ENCODE measurements around the gene CRADD.
"Not testable (repeated sequence)": the region's sequence is repeated elsewhere in the genome, so short reads cannot be mapped to it uniquely, and the experiment has no call there.

CRADD gene

DNA sequence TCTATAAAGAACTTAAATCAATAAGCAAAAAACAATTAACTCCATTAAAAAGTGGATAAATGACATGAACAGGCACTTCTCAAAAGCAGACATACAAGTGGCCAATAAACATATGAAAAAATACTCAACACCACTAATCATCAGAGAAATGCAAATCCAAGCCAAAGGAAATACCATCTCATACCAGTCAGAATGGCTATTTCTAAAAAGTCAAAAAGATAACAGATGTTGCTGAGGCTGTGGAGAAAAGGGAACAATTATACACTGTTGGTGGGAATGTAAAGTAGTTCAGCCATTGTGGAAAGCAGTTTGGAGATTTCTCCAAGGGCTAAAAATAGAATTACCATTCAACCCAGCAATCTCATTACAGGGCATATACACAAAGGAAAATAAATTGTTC is 236.7 kb downstream of the CRADD start:
- no peak for DNase-seq

DNA sequence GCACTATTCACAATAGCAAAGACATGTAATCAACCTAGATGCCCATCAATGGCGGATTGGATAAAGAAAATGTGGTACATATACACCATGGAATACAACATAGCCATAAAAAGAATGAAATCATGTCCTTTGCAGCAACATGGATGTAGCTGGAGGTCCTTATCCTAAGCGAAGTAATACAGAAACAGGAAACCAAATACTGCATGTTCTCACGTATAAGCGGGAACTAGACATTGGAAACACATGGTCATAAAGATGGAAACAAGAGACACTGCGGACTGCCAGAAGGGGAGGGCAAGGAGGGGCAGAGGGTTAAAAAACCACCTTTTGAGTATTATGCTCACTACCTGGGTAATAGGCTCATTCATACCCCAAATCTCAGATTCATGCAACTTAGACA is 237.1 kb downstream of the CRADD start:
- DNase-seq, result no peak

- no peak for DNase-seq
Observed at GRCh38 chr12:93915411-93915810, 238.2 kb downstream of the CRADD start.

- DNase-seq, result no peak
Observed at GRCh38 chr12:93916402-93916801, 239.2 kb downstream of the CRADD start.

GRCh38 chr12:93918262-93918661 is 241.1 kb downstream of the CRADD start:
- no peak for DNase-seq

GRCh38 chr12:93918900-93919299 is 241.7 kb downstream of the CRADD start:
- DNase-seq, result no peak

GRCh38 chr12:93921521-93921920 is 244.3 kb downstream of the CRADD start:
- DNase-seq, result no peak

DNA sequence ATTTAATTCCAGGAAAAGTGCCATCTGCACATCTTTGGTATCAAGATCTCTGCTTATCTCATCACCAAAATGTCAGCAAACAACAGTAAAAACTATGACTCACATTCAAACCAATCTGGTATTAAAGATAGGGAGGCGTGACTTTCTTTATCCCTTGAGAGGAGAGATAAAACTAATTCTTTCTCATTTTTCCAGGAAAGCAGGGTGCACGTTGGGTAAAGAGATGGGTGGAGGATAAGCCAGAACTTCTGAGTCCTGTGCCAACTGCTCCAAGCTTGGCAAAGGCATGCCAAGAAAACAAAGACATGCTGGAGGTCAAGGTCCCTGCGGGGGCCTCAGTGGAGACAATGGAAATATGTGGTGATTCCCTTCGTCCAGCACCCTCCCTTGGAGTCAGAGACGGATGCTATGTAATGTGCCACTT is 245.4 kb downstream of the CRADD start:
- no peak for DNase-seq

- DNase-seq, result no peak
Observed at GRCh38 chr12:93924367-93924766, 247.2 kb downstream of the CRADD start.

DNA sequence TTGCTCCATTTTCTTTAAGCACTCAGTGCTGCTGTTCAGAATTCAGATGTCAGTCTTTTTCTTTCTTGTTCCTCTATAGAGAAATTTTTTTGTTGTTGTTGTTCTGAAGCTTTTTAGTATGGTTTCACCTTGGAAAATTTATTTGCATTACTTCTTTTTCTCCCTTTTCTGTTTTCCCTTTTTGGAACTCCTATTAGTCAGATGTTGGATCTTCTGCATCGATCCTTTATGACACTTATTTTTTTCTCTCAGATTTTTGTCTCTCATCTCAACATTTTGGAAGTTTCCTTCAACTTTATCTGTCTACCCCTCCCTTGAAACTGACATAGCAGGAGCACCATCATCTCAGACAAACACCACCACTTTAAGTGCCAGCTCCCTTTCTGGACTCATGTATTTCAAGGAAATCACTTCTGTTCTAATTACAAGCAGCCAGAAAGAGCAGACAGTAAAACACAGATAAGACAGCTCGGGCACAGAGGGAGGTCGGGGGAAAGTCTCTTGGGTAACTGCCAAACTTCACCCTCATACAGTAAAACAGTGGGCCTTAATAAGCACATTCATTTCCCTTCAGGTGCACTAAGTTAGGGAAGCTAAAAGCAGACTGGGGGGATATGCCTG is 248.5 kb downstream of the CRADD start:
- no peak for DNase-seq

DNA sequence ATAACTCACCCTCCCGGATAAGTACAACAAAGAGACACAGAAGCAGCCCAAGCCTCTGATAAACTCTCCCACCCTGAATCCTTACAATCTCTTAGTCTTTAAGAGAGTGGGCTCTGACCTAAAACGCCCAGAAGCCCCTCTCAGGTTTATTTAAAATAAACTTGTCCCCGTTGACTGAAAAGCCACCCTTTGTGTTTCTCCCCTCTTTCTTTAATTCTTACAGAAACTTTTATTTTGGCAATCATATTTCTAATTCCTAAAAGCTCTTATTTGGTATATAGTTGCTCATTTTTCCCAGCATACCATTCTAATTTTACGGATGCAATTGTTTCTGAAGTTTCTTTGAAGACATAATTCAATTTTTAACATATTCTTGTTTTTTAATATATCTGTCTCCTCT is 249.1 kb downstream of the CRADD start:
- no peak for DNase-seq

GRCh38 chr12:93929081-93929480 is 251.9 kb downstream of the CRADD start:
- DNase-seq, result not testable (repeated sequence)

DNA sequence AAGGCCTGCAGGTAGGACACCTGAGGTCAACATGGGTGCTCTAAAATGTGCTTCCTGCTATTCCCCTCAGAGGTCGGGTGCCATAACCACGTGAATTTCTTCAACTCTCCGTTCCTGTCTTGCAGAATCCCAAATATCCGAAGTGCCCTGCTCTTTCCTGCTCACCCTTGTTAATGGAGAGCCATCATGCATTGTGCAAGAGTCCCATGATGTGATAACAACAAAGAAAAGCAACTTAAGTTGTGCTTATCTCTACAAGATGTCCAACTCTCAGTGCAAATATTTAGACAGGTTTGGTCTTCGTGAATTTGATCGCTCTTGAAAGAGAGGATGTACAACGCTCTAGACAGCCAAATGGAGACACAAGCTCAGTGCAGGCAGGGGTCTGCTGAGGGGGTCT is 260.6 kb downstream of the CRADD start:
- no peak for DNase-seq

- DNase-seq, result no peak
Observed at GRCh38 chr12:93938317-93938716, 261.1 kb downstream of the CRADD start.

DNA sequence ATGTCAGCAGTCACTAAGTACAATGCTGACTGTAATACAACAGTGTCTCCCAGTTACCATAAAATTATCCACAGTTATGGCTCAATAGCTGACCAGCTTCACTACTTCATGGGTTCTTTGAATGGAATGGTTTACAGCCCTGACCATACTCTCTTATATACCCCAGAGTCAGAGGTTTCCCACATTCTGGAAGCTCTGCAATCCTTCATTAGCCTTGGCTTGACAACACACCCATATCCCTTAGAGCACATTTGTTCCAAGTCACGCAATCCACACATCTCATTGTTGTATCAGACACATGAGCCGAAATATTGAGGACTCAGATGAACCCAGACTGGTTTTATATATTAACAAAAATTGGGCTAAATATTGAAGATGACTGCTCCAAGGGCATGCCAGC is 261.8 kb downstream of the CRADD start:
- no peak for DNase-seq

DNA sequence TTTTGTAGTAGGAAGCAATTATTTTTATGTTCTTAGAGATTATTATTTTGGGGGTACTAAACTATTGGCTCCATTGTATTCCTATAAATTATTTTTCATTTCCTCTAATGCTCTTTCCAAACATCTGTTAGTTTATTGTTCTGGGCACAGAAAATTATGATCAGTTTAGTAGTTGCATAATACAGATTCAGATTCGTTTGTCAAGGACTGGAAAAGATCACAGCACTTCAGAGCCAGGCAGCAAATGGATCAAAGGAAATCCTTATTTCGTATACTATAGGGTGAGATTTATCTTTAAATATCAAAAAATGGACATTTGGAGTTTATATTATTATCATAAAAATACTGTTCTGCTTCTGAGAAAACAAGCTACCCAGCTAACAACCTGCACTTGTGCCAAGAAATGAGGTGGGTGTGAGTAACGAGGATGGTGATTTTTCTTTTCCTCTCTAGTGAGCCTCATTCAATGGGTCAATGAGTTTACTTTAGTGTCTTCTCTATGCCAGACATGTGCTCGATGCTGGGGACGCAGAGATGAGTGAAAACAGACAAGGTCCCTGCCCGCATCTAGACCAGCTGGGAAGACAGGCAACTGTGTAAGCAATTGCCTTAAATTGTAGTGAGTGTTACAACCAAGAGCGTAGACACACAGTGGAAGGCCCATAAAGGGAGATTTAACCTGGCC is 262.6 kb downstream of the CRADD start:
- DNase-seq, result no peak

DNA sequence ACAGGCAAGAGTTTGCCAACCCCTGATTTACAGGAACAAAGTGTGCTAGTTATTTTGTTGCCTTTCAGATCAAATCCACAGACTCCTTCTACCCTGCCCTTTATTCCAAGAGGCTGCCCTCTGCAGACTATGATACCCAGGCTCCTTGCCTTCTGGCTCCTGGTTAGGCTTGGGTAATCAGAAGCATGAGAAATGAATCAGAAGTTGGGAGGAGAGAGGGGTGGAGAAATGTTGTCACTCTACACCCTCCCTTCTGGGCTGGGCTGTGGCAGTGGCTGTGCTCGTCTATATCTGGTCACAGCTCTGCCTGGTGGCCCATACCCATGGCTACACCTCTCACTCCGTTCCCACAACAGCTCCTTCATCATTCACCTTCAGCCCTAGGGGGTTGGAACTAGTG is 266.6 kb downstream of the CRADD start:
- no peak for DNase-seq

- no peak for DNase-seq
Observed at GRCh38 chr12:93944201-93944600, 267.0 kb downstream of the CRADD start.
